ENCODE results near the gene LSAMP.
"Not testable (repeated sequence)": the region's sequence is repeated elsewhere in the genome, so short reads cannot be mapped to it uniquely, and the experiment has no call there.

Gene LSAMP

GRCh38 chr3:115808244-115808643 is 637.0 kb downstream of the LSAMP start:
- no peak for DNase-seq

GRCh38 chr3:115806501-115806900 is 638.8 kb downstream of the LSAMP start:
- DNase-seq, result no peak

GRCh38 chr3:115805520-115805919 is 639.8 kb downstream of the LSAMP start:
- no peak for DNase-seq

- DNase-seq, result no peak
Observed at GRCh38 chr3:115804713-115805119, 640.6 kb downstream of the LSAMP start.

- DNase-seq, result no peak
Observed at GRCh38 chr3:115804200-115804599, 641.1 kb downstream of the LSAMP start.

GRCh38 chr3:115803661-115804060 is 641.6 kb downstream of the LSAMP start:
- no peak for DNase-seq

GRCh38 chr3:115800489-115801075 is 644.7 kb downstream of the LSAMP start:
- no peak for DNase-seq

GRCh38 chr3:115800065-115800464 is 645.2 kb downstream of the LSAMP start:
- DNase-seq, result not testable (repeated sequence)

- DNase-seq, result no peak
Observed at GRCh38 chr3:115792206-115792955, 652.9 kb downstream of the LSAMP start.

GRCh38 chr3:115791271-115792153 is 653.8 kb downstream of the LSAMP start:
- not testable (repeated sequence) for DNase-seq

- DNase-seq, result peak in 3 of 56 donors; percentile 2 to 23 (median 4)
Observed at GRCh38 chr3:115790759-115791158, 654.5 kb downstream of the LSAMP start.

GRCh38 chr3:115789481-115789880 is 655.8 kb downstream of the LSAMP start:
- DNase-seq, result no peak

GRCh38 chr3:115788921-115789470 is 656.3 kb downstream of the LSAMP start:
- DNase-seq, result no peak

- DNase-seq, result no peak
Observed at GRCh38 chr3:115787818-115788217, 657.5 kb downstream of the LSAMP start.

GRCh38 chr3:115785782-115786181 is 659.5 kb downstream of the LSAMP start:
- no peak for DNase-seq

- peak in 6 of 56 donors; percentile 0 to 23 (median 10) for DNase-seq
Observed at GRCh38 chr3:115784739-115785536, 660.3 kb downstream of the LSAMP start.

- DNase-seq, result peak in 55 of 56 donors; percentile 14 to 93 (median 75)
Observed at GRCh38 chr3:115783938-115784738, 661.1 kb downstream of the LSAMP start.

- DNase-seq, result not testable (repeated sequence)
Observed at GRCh38 chr3:115783426-115783825, 661.9 kb downstream of the LSAMP start.

- DNase-seq, result no peak
Observed at GRCh38 chr3:115779011-115779410, 666.3 kb downstream of the LSAMP start.

GRCh38 chr3:115772951-115773350 is 672.3 kb downstream of the LSAMP start:
- DNase-seq, result no peak
